Measurements from ENCODE around the gene SBF2.
"Not testable (repeated sequence)": the region's sequence is repeated elsewhere in the genome, so short reads cannot be mapped to it uniquely, and the experiment has no call there.

SBF2 gene

DNA sequence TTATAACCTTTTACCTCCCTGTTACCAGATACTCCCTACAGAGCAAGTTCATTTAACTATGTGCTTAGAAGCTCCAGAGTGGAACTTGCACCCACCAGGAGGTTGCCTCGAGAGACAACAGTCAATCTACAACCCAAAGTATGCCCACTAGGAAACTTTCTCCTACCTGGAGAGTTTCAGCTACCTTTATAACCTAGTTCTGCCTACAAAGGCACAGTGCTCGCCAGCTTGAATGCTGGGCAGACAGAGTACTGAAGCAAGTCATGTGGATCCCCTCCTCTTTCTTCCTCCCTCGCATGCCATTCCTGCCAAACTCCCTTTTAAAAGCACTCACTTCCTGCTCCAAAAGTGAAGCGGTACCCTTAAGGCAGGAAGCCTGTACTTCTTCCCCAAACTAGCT lies 371.2 kb downstream of the SBF2 start:
- CTCF ChIA-PET: no interaction called here
- Mint-ChIP-seq H3K4me3 (no peak overlapping the region), H3K27ac (no peak overlapping the region), H3K36me3 (no peaks in the 10 kb centered on the region), H3K9me3 (no peaks in the 10 kb centered on the region), H3K4me1 (peaks cover 2% of the 10 kb centered on the region), H3K27me3 (no peaks in the 10 kb centered on the region)
- no peak for DNase-seq

DNA sequence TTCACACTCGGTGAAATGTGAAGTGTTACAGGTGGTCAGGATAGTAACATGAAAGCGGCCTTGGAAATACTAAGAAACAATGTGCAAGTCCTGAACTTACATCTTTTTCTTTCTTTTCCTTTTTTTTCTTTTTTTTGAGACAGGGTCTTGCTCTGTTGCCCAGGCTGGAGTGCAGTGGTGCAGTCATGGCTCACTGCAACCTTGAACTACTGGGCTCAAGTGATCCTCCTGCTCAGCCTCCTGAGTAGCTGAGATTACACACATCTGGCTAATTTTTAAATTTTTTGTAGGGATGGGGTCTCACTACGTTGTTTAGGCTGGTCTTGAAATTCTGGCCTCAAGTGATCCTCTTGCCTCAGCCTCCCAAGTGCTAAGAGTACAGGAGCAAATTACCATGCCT lies 377.5 kb downstream of the SBF2 start:
- no peaks in the 10 kb centered on the region for H3K9me3 Mint-ChIP-seq
- H3K27me3 Mint-ChIP-seq: no peaks in the 10 kb centered on the region
- no peak overlapping the region for H3K4me3 Mint-ChIP-seq
- no peaks in the 10 kb centered on the region for H3K4me1 Mint-ChIP-seq
- no peak overlapping the region for H3K27ac Mint-ChIP-seq
- DNase-seq: no peak
- CTCF ChIA-PET: no interaction called here
- no peaks in the 10 kb centered on the region for H3K36me3 Mint-ChIP-seq

DNA sequence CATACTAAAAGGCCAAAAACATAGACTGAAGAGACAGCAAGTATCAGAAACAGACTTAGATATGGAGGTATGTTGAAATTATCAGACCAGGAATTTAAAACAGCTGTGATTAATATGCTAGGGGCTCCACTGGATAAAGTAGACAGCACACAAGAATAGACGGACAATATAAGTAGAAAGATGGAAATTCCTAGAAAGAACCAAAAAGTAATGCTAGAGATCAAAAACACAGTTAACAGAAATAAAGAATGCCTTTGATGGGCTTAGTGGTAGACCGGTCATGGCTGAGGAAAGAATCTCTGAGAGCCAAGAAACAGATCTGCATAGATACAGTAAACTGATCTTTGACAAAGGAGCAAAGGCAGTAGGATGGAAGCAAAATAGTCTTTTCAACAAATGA lies 380.0 kb downstream of the SBF2 start:
- H3K27ac Mint-ChIP-seq: no peak overlapping the region
- no peaks in the 10 kb centered on the region for H3K36me3 Mint-ChIP-seq
- no peaks in the 10 kb centered on the region for H3K27me3 Mint-ChIP-seq
- no peaks in the 10 kb centered on the region for H3K4me1 Mint-ChIP-seq
- H3K4me3 Mint-ChIP-seq: no peak overlapping the region
- DNase-seq: no peak
- H3K9me3 Mint-ChIP-seq: no peaks in the 10 kb centered on the region
- CTCF ChIA-PET: no interaction called here

DNA sequence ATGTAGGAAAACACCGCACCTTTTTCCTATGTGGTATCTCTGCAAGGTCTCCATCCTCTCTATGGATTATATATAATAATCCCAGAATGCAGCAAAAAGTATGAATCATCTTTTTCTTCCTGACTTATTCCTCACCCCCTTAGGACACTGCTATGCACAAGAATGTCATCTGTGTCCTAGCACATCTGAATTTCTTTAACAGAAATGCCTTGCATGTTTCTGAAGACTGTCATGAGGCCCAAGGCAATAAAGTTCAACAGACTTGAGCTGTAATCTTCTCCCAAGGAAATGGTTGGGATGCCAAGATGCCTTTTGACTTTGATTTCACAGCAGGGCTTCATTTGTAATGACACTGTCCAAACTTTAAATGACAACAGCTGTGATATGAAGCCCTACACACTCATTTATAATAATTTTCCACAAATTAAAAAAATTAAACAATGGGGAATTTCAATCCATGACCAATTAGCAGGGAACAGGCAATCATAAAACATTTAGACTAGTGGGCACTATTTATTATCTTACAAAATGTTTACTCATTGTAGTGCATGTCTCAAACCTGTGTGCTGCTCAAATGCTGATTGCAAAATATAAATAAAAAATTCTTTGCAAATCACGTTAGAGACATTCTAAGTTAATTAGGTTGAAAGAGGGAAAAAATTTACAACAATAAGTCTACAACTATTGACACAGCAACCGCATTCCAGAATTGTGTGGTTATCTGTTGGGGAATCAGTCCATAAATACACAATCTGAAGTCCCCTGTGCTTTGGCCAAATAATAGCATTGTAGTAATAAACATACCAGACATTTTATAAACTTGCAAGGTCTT lies 387.8 kb downstream of the SBF2 start:
- H3K9me3 Mint-ChIP-seq: no peaks in the 10 kb centered on the region
- CTCF ChIA-PET: no interaction called here
- no peak for DNase-seq
- no peaks in the 10 kb centered on the region for H3K27me3 Mint-ChIP-seq
- H3K27ac Mint-ChIP-seq: no peak overlapping the region
- H3K36me3 Mint-ChIP-seq: no peaks in the 10 kb centered on the region
- no peaks in the 10 kb centered on the region for H3K4me1 Mint-ChIP-seq
- H3K4me3 Mint-ChIP-seq: no peak overlapping the region

DNA sequence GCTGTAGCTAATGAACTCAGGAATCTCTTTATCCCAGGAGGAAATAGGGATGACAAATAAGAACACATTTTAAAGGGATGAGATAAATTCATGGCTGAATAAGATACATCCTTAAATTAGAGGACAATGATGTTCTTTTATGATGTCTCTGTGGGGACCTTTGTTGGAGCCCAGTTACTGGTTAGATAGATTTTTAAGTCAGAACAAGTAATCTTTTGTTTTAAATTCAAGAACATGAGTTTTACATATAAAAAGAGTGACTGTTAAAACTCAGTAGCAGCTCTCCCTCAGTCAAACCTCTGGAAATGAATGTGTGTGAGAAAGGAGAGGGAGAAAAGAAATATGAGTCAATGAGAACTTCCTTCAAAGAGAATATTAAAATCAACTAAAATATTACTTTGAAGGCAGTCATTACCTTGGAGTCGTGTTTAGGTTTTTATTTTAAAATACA lies 388.5 kb downstream of the SBF2 start:
- Mint-ChIP-seq H3K4me1 (no peaks in the 10 kb centered on the region), H3K4me3 (no peak overlapping the region), H3K27ac (no peak overlapping the region), H3K36me3 (no peaks in the 10 kb centered on the region), H3K27me3 (no peaks in the 10 kb centered on the region), H3K9me3 (no peaks in the 10 kb centered on the region)
- CTCF ChIA-PET: no interaction called here
- no peak for DNase-seq

DNA sequence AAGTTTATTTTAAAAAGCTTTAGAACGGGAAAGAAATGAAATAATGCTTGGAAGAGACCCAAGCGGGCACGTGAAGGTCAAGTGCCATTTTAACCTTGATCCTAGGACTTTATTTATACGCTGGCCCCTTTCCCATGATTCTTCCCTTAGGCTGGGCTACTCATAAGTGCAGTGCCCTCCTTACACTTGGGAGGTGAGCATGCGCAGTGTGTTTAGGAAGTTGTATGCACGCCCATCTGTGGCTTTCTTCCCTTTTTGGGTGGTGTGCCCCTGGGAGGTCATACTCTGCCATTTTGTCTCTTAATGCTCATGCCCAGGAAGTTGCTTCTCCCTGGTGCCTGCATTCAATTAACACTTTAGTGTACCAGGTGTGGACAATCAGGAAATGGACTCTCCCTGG lies 390.4 kb downstream of the SBF2 start:
- no peaks in the 10 kb centered on the region for H3K36me3 Mint-ChIP-seq
- H3K27ac Mint-ChIP-seq: no peak overlapping the region
- H3K4me1 Mint-ChIP-seq: no peaks in the 10 kb centered on the region
- H3K9me3 Mint-ChIP-seq: no peaks in the 10 kb centered on the region
- H3K27me3 Mint-ChIP-seq: no peaks in the 10 kb centered on the region
- no peak for DNase-seq
- CTCF ChIA-PET: no interaction called here
- no peak overlapping the region for H3K4me3 Mint-ChIP-seq

DNA sequence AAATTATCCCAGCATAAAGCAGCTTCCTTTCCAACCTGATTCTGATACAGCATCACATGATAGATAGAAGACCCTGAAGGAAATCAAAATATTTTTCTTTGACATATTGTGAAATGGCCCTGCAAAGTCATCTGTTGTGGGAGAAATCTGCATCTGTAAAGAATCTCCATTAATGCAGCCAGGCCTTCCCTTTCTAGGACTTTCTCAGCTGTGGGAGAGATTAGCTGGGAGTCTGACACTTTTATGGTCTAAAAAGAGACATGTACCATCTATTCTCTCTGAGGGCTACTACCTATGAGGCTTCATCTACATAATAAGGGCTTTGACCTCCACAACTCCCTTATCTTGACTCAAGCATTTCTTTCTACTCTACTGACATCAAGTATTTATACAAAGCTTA lies 392.1 kb downstream of the SBF2 start:
- no peak overlapping the region for H3K27ac Mint-ChIP-seq
- CTCF ChIA-PET: no interaction called here
- no peak overlapping the region for H3K4me3 Mint-ChIP-seq
- no peaks in the 10 kb centered on the region for H3K4me1 Mint-ChIP-seq
- no peak for DNase-seq
- H3K9me3 Mint-ChIP-seq: no peaks in the 10 kb centered on the region
- no peaks in the 10 kb centered on the region for H3K27me3 Mint-ChIP-seq
- H3K36me3 Mint-ChIP-seq: no peaks in the 10 kb centered on the region

DNA sequence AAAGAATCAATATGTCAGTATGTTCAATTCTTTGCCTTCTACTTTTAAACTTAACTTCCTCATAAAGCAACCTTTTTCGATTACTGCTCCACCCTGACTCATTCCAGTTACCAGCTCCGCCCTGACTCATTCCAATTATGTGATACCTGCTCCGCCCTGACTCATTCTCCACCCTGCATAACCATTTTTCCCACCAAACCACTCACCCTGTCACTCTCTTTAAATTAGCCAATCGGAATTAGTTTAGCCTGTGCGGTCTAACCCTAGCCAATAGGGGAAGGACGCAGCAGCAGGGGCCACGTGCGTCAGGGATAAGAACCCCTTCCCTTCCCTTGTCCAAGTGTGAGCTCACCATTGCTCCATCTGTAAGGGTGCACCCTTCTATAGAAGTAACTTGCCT lies 393.8 kb downstream of the SBF2 start:
- H3K4me3 Mint-ChIP-seq, H3K9me3 Mint-ChIP-seq, H3K36me3 Mint-ChIP-seq, DNase-seq, H3K27me3 Mint-ChIP-seq, H3K27ac Mint-ChIP-seq, H3K4me1 Mint-ChIP-seq, CTCF ChIA-PET: not testable (repeated sequence)

DNA sequence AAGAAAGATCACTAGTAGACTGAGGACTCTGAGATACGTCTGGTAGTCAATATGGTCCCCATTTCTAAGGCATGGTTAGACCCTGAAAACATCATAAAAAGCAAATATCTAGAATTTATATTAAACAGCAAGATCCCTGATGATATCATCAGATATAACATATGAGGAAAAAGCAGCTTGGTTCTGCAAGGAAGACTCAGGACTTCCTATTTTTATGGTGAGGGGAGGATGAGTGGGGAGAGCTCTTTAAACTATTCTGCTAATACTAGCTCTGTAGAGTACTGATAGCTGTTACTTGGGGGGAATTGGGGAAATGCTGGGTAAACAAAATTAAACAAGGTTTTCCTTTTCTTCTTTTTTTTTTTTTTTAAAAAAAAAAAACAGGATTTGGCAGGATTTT lies 394.3 kb downstream of the SBF2 start:
- H3K4me1 Mint-ChIP-seq: no peaks in the 10 kb centered on the region
- no peaks in the 10 kb centered on the region for H3K27me3 Mint-ChIP-seq
- H3K9me3 Mint-ChIP-seq: no peaks in the 10 kb centered on the region
- H3K27ac Mint-ChIP-seq: no peak overlapping the region
- no peaks in the 10 kb centered on the region for H3K36me3 Mint-ChIP-seq
- CTCF ChIA-PET: interaction anchor here (0.7 kb wide), 1 partner anchor 16 kb away, joined by 3 read pairs; no protein-coding TSS in a partner anchor
- no peak for DNase-seq
- no peak overlapping the region for H3K4me3 Mint-ChIP-seq

DNA sequence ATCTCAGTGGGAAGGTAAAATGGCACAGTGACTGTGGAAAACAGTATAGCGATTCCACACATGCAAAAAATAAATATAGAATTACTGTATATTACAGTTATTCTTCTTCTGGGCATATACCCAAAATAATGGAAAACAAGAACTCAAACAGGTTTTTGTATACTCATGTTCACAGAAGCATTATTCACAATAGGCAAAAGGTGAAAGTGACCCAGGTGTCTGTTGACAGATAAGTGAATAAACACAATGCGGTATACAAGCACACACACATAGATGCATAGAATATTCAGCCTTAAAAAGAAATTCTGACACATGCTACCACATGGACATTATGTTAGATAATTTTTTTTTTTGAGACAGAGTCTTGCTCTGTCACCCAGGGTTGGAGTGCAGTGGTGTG lies 397.1 kb downstream of the SBF2 start:
- CTCF ChIA-PET: no interaction called here
- Mint-ChIP-seq H3K36me3 (no peaks in the 10 kb centered on the region), H3K4me1 (no peaks in the 10 kb centered on the region), H3K4me3 (no peak overlapping the region), H3K27ac (no peak overlapping the region), H3K9me3 (no peaks in the 10 kb centered on the region), H3K27me3 (no peaks in the 10 kb centered on the region)
- DNase-seq: no peak

DNA sequence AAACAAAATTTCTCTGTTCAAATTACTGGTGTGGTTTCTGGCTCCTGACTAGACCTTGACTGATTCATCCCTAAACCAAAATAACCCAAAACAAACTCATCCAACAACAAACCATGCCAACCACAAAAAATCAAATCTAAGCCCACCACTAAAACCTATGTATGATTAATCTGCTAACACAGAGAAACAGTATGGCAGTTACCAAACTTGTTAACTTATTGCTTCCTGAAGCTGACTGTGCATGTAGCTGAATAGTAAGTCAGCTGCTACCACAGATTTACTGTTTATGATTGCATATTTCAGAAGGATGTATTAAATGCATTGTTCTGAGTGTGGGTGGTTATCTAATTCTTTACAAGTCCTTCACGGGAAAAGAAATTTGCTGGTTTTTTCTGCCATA lies 399.0 kb downstream of the SBF2 start:
- CTCF ChIA-PET: no interaction called here
- no peak overlapping the region for H3K4me3 Mint-ChIP-seq
- DNase-seq: no peak

DNA sequence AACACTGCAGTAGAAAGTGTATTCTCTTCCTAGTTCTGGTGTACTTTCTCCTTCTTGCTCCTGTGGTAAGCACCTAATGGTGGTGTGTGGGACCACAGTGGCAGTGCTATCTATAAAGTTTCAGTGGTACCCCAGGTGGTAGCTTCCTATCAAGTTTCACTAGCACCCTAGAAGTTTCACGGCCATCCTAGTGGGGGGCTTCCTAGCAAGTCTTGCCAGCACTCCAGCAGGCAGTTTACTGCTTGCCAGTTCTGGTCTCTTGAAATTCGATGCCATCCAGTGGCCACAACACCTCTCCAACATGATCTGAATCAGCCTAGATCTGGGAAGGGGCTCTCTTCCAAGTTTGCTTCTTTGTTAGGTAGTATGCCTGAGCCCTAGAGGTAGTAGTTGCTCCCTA lies 400.5 kb downstream of the SBF2 start:
- no peak for DNase-seq
- Mint-ChIP-seq H3K4me1 (peaks cover 7% of the 10 kb centered on the region), H3K27me3 (no peaks in the 10 kb centered on the region), H3K9me3 (no peaks in the 10 kb centered on the region), H3K4me3 (no peak overlapping the region), H3K27ac (no peak overlapping the region), H3K36me3 (no peaks in the 10 kb centered on the region)
- CTCF ChIA-PET: no interaction called here

More for the DNA sequence above, 399.0 kb downstream of the SBF2 start:
- H3K36me3 Mint-ChIP-seq: no peaks in the 10 kb centered on the region
- no peak overlapping the region for H3K27ac Mint-ChIP-seq
- no peaks in the 10 kb centered on the region for H3K27me3 Mint-ChIP-seq
- H3K9me3 Mint-ChIP-seq: no peaks in the 10 kb centered on the region
- H3K4me1 Mint-ChIP-seq: peaks cover 7% of the 10 kb centered on the region

DNA sequence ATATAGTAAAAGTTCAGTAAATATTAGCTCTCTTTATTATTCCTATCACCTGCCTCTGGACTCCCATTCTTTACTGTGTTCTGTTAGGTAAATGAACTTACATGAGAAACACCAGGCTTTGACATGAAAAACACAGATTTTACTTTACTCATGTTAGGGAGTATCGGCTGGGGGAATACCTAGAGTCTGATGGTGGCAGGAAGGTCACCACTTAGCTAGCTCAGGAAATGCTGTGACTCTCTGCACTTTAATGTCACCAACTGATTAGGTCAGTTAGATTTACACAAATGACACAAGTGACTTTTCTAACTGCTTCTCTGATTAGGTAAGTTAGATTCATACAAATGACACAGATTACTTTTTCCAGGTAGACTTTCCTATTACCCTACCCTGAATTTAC lies 405.1 kb downstream of the SBF2 start:
- CTCF ChIA-PET: no interaction called here
- peaks cover 7% of the 10 kb centered on the region for H3K4me1 Mint-ChIP-seq
- no peak overlapping the region for H3K27ac Mint-ChIP-seq
- H3K9me3 Mint-ChIP-seq: no peaks in the 10 kb centered on the region
- no peak for DNase-seq
- peaks cover 6% of the 10 kb centered on the region for H3K27me3 Mint-ChIP-seq
- no peak overlapping the region for H3K4me3 Mint-ChIP-seq
- H3K36me3 Mint-ChIP-seq: no peaks in the 10 kb centered on the region

DNA sequence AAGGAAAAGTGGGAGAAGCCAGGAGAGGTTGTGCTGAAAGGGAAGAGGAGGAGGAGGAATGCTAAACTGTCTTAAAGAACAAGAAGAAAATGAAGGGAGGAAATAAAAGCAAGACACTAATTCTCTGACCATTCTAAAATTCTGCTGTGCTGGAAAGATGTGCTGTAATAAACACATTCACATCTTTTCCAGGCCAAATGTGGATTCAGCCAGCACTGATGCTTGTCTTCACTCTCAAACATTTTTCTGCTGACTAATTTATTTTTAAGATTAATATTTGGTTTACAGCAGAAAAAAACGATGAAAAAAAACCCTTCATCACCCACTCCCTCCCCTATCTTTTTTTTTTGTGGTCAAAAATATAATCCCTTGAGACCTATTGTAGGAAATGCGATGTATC lies 406.5 kb downstream of the SBF2 start:
- H3K27ac Mint-ChIP-seq: no peak overlapping the region
- DNase-seq: no peak
- H3K36me3 Mint-ChIP-seq: no peaks in the 10 kb centered on the region
- no peaks in the 10 kb centered on the region for H3K9me3 Mint-ChIP-seq
- H3K4me3 Mint-ChIP-seq: no peak overlapping the region
- CTCF ChIA-PET: no interaction called here
- peaks cover 7% of the 10 kb centered on the region for H3K4me1 Mint-ChIP-seq
- H3K27me3 Mint-ChIP-seq: peaks cover 6% of the 10 kb centered on the region

DNA sequence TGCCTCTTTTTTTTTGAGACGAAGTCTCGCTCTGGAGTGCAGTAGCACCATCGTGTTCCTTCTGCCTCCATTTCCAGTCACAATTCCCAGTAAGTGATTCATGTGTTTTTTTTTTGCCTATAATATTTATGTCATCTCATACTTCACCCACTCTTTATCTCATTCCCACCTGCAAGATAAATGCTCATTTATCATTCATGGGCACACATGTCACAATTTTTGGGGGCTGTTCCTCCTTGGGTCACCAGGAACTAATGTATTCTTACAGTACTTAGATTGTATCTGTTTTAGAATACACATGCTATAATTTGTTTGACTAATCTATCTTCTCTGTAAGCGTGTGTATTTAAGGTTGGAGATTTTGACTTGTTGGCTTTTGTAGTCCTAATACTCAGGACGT lies 407.4 kb downstream of the SBF2 start:
- no peak for DNase-seq
- H3K27ac Mint-ChIP-seq: no peak overlapping the region
- H3K4me1 Mint-ChIP-seq: peaks cover 6% of the 10 kb centered on the region
- no peaks in the 10 kb centered on the region for H3K36me3 Mint-ChIP-seq
- no peak overlapping the region for H3K4me3 Mint-ChIP-seq
- H3K27me3 Mint-ChIP-seq: peaks cover 6% of the 10 kb centered on the region
- CTCF ChIA-PET: no interaction called here
- H3K9me3 Mint-ChIP-seq: no peaks in the 10 kb centered on the region

DNA sequence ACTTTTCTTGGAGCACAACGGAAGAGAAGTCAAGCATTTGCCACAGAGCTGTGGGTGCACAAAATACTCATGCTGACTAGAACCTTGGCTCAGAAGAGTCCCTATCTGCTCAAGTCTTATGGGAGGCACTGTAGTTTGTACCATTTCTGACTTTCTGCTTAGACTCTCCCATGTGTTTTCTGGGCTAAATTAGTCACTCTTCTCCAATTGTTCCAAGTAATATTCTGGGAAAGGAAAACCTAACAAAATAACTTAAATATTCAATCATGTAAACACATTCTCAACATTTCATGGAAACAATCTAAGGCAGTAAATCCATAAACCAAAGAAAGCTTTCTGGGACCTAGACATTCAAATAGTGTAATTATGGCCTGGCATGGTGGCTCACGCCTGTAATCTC lies 409.4 kb downstream of the SBF2 start:
- no peaks in the 10 kb centered on the region for H3K9me3 Mint-ChIP-seq
- H3K4me3 Mint-ChIP-seq: no peak overlapping the region
- peaks cover 6% of the 10 kb centered on the region for H3K27me3 Mint-ChIP-seq
- no peak overlapping the region for H3K27ac Mint-ChIP-seq
- H3K4me1 Mint-ChIP-seq: no peaks in the 10 kb centered on the region
- CTCF ChIA-PET: no interaction called here
- no peaks in the 10 kb centered on the region for H3K36me3 Mint-ChIP-seq
- no peak for DNase-seq

Data from activated naive CD4-positive, alpha-beta T cell treated with anti-CD3 and anti-CD28 coated beads, Interleukin-2, amount 10 ng/mL, durations not matched to agents 7 days and 5 days (primary cell).